CMK (cell line): ENCODE results near the gene SORL1.

ENCODE experiments used
- DNase-seq: peaks from one replicate; pipeline ENCODE4 v3.0.0-alpha.2; 2010; ENCODE audit warnings: low read depth

Gene SORL1

GRCh38 chr11:121587182-121587581 is 135.1 kb downstream of the SORL1 start:
- DNase-seq: no peak

GRCh38 chr11:121588747-121589146 is 136.6 kb downstream of the SORL1 start:
- DNase-seq: peak; percentile 50

DNA sequence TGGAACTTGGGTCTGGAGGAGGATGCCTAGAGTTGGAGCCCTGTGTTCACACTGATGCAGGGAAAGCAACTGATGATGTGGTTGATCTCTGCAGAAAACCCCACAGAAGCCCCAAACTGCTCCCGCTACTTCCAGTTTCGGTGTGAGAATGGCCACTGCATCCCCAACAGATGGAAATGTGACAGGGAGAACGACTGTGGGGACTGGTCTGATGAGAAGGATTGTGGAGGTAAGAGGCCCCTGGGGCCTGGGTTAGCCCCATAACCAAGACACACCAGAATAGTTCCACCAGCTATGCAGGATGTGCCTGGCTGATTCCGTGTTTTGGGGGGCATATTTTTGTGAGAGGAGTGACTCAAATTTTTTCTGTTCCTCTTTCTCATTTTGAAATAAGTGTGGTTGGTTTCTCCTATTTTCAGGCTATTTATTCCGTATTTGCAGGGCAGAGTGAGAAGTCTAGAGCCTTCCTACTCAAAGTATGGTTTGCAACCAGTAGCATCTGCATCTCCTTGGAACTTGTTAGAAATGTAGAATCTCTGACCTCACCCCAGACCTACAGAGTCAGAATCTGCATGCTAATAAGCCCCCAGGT is 137.9 kb downstream of the SORL1 start:
- DNase-seq: peak; percentile 9

- DNase-seq: no peak
These were observed 138.8 kb downstream of the SORL1 start for GRCh38 chr11:121590772-121591404.

- DNase-seq: peak; percentile 53
These were observed 139.4 kb downstream of the SORL1 start for GRCh38 chr11:121591405-121592033.

DNA sequence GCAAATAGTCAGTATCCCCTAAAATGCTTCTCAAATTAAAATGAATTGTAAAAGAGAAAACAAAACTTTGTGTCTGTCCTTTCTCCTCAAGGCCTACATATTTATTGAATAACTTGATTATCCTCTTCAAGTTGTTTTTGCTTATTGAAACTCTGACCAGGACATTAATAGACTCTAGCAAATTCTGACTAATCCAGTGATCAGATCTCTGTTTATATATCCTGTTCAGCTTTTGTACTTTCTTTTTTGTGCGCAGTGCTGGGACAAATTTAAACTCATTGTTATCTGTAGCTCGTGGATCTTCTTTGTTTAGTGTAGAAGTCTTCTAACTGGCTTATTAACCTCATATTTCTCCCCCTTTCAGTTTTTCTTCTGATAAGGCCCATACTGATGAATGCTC is 140.6 kb downstream of the SORL1 start:
- no peak for DNase-seq

- DNase-seq: no peak
These were observed 143.6 kb downstream of the SORL1 start for GRCh38 chr11:121595717-121596161.

DNA sequence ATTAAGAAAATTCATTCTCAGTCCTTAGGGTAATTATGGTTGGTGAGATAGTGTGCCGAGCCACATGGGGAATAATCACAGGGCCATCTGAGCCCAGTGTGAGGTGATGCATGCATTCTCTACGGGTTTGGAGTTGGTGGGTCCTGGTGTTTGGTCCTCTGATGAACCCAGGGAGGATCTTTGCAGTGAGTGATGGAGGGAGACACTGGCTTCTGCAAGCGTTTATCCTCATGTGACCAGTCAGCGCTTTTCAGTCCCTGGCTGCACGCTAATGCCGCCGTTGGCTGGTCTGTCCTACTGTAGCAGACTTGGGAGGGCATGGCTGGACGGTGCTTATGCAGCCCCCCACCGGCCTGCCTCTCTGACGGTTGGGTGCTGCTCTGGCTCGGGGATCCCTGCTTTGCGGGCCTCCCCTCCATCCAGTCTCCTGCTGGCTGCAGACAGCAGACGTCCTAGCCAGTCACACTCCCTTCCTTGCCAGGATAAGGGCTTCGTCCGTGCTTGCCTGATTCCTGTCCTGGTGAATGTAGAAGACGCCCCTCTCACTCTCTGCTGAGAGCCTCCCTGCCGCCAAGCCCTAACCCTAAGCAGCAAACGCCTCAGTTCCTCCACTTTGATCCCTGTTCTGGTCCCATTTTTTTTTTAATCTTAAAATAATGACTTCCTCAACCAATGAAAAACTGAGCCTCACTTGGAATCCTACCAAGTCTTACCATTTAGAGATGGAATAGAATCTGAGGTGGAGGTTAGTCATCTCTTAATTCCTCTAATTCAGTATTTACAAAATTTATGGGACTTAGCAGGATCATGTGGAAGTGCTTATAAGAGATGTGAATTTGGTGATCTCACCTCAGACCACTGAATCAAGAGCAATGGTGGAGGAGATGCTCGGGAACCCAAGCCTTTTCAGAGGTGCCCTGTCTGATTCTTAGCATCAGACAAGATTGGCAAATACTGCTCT is 144.4 kb downstream of the SORL1 start:
- no peak for DNase-seq

DNA sequence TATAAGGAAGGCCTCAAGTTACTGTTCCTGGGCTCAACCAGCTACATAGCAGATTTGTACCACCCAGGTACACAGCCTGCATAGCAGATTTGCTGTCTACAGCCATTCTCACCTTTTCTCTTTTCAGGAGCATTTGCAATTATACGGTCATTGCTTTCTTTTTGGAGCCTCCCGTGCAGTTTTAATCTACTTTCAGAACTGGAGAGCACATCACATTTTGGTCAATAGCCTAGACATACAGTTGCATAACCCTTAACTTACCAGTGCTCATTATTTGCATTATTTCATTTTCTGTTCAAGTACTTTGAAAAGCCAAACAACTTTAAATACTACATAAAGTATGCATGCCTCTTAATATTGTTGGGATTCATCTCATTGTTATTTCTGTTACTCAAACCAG is 151.2 kb downstream of the SORL1 start:
- DNase-seq: no peak

DNA sequence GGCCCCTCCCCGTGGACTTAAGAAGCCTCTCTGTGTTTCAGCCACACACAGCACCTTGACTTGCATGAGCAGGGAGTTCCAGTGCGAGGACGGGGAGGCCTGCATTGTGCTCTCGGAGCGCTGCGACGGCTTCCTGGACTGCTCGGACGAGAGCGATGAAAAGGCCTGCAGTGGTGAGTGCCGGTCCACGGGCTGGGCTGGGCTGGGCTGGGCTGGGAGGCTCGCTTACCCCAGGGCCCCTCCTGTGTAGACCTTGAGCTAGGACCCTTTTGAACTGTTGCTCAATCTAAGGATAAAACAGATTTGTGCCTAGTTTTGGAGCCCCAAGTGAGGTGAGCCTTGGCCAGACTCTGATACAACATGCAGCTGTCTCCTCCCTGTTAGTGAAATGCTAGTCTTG is 152.0 kb downstream of the SORL1 start:
- DNase-seq: no peak

DNA sequence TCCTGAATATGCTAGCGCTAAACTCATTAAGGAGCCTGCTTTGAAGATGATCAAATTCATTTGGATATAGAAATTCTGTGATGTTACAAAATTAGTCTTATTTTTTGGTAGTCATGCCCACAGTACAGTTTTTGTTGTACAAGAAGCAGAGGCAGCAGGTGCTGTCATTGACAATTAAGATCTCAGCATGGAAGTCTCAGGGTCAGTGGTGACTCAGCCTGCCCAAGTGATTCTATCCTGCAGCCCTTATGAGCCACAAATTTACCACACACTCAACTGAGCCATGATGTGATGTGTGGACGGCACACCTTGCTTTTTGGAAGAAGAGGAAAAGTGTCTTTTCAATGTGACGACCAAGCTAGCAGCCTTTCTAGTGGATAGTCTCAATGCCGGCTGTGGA is 154.2 kb downstream of the SORL1 start:
- DNase-seq: no peak

DNA sequence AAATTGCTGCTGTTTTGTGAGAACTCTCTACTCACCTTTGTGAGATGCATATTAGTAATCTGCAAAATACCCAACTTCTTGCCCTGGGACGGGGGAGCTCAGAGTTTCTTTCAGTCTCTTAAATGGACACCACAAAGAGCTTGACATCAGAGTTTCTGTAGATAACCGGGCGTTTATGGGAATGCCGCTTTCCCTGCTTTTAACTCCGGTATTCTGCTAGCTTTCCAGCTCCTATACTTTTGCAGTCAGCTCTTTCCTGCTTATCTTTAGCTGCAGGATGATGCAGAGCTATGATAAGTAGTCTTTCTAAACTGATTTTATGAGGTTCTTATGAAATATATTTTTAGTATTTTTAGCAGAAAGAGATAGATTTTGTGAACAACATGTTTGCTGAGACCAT is 155.2 kb downstream of the SORL1 start:
- DNase-seq: no peak

GRCh38 chr11:121608545-121609098 is 156.5 kb downstream of the SORL1 start:
- no peak for DNase-seq

- no peak for DNase-seq
These were observed 158.6 kb downstream of the SORL1 start for GRCh38 chr11:121610706-121611105.

DNA sequence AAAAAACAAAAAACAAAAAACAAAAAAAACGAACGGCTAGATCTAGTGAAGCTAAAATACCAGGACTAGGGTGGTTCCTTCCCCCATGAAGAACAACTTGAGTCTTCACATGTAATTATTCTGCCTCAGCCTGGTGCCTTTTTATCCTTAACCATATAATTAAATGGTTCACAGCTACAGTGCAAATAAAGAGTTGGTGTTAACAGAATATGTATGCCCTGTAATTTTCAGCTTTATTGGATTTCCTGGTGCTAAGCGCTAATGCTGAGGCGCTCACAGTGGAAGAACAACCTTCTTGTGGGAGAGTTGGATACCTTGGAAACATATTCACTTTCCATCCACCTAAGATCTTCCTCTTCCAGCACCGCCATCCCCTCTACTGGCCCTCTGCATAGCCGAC is 159.1 kb downstream of the SORL1 start:
- no peak for DNase-seq

DNA sequence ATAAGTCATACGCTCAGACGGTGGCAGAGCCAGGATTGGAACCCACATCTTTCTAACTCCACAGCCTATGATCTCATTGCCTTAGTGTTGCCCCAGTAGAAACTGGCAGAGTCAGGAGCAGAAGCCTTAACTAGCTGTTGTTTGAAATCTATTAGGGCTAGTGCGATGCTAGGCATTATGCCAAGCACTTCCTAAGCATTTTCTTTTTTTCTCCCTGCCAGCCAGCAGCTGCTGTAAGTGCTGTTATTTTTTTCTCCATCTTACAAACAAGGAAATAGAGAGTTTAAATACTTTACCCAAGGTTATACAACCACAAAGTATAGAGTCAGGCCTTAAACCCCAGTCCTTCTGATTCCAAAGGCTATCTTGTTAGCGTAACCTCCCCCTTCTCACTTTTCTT is 161.6 kb downstream of the SORL1 start:
- no peak for DNase-seq

DNA sequence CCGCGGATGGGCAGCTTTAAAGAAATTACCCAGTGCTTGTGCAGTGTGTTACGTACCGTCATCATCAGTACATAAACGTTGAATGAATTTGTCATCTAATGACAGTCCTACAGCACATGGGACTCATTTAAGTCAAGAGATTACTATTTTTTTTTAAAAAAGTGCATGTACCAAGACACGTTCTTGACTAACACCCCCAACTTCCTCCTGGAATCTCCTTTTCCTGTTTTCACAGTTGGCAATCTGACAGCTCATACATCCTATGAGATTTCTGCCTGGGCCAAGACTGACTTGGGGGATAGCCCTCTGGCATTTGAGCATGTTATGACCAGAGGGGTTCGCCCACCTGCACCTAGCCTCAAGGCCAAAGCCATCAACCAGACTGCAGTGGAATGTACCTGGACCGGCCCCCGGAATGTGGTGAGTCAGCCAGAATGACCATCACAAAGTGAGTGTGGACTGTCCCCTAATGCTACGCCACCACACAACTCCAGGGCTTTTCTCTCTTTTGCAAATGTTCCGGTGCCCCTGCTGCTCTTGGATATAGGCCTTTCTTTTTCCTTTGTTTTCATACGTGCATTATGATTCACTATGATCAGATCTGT is 162.6 kb downstream of the SORL1 start:
- no peak for DNase-seq

- no peak for DNase-seq
These were observed 163.4 kb downstream of the SORL1 start for GRCh38 chr11:121615501-121615900.

DNA sequence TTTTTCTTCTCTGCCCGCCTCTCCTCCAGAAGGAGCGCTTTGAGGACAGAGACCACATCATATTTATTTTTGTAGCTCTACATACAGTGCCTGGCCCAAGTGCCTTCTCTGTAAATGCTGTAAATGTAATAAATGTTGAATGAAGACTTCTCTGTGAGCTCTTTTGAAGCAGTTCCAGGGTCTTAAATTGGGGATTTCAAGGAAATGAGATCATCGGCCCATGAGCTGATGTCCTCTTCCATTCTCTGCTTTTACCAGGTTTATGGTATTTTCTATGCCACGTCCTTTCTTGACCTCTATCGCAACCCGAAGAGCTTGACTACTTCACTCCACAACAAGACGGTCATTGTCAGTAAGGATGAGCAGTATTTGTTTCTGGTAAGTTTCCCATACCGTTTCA is 166.4 kb downstream of the SORL1 start:
- DNase-seq: no peak

DNA sequence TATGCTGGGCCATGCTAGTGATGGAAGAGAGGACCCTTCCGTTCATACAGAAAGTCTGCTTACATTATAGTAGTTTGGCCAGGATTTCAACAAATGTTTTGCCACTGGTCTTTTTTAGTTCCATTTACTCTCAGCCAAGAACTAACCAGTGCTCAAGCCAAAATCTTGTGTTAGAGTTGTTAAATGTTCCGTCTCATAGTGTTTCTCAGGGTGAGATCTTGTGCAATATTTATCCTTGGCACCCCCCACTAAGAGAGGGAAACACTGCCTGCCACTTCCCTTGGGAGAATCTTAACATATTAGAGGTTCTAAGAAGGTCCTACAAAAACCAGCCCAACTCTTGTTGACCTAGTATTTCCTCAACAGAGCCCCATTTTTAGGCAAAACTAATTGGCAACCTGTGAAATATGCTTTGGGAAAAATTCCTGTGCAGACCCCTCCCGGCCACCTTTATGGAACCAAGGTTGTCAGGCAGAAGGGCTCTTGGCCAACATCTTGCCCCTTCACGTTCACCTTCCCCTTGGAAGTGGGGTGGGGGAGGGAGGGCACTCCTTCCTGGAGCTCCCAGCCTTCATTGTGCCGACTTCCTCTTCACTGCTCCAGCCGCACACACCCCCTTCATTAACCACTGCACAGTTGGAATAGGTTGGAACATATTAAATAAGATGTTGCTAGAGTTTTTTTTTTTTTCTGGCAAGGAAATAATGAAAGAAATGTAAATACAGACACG is 173.8 kb downstream of the SORL1 start:
- no peak for DNase-seq

GRCh38 chr11:121626507-121626875 is 174.4 kb downstream of the SORL1 start:
- DNase-seq: no peak
